Pancreas (tissue), 10 donors: ENCODE results near the gene ARID3C. TPM values are rescaled to one million over a fixed set of nuclear protein-coding genes. Genes with fewer than 3 reads are reported as not detected.

Experiments used
- ATAC-seq, 4 donors: fragments of 200-7000 bp; cut with Tn5 transposase; one replicate each; pipeline versions ENCODE4 v1.8.0 to v1.9.1; 2020; ENCODE audit warnings: mild to moderate bottlenecking in 4 of 4, moderate library complexity in 4 of 4
- DNase-seq, 6 donors: peaks; one replicate each; pipeline ENCODE4 v3.0.0-alpha.2; 2020
- FAIRE-seq: peaks from 2 replicates; lab custom pipeline; 2012; peaks lifted over from hg19 to GRCh38; lab: Jason Lieb, UNC
- H3K27ac ChIP-seq, 4 donors: fragments of 200-600 bp; sonication (generic); 1 replicate in 3 of 4; 2 replicates in 1 of 4; pipeline versions ENCODE4 v1.5.0 to v1.8.0; 2020
- H3K27me3 ChIP-seq, 4 donors: fragments of 200-600 bp; one replicate each; pipeline ENCODE4 v1.8.0; 2021
- H3K36me3 ChIP-seq, 3 donors: fragments of 200-600 bp; sonication (generic) in 1 of 3; one replicate each; pipeline versions ENCODE4 v1.5.0 to v1.8.0; 2020 to 2021
- H3K4me1 ChIP-seq, 3 donors: fragments of 200-600 bp; one replicate each; pipeline ENCODE4 v1.8.0; 2021
- H3K4me3 ChIP-seq, 4 donors: fragments of 200-600 bp; sonication (generic) in 2 of 4; one replicate each; pipeline versions ENCODE4 v1.5.0 to v1.8.0; 2020 to 2021
- H3K9me3 ChIP-seq, 4 donors: fragments of 200-600 bp; one replicate each; pipeline ENCODE4 v1.8.0; 2021
- CTCF ChIP-seq, 4 donors: fragments of 200-600 bp; sonication (generic) in 3 of 4; IDR thresholded peaks; one replicate each; pipeline versions ENCODE4 v1.5.0 to v1.8.0; 2021; ENCODE audit warnings: antibody characterized with exemption in 4 of 4
- WGBS, 2 donors: extraction: QIAGEN DNeasy Blood & Tissue Kit; methylation state at CpG; one replicate each; pipeline ENCODE4 v1.1.7; 2013; 5-methylcytosine and 5-hydroxymethylcytosine counted together
- intact Hi-C, 3 donors: fragments of 100-400 bp; cut with DNase I; formaldehyde crosslinking; loops; one replicate each; pipeline versions ENCODE4 v1.11.1 to v1.14.2; 2022
- polyA plus RNA-seq, 2 donors: library from polyadenylated mRNA; stranded (reverse); fragments of 200-250 nt; gene quantifications; one replicate each; pipeline ENCODE4 v1.2.3, GENCODE V29; 2013
- total RNA-seq, 6 donors: library from RNA; stranded (reverse); fragmentation: NEBNext Ultra II Directional in 4 of 6; extraction: Animal tissue kit (Norgen Biotek cat#: 25700) in 4 of 6; gene quantifications; one replicate each; pipeline versions ENCODE4 v1.2.1 to v1.2.4, GENCODE V29; 2021 to 2023
- donor health status: healthy with polysubstance abuse.
- donor health status: DM: no; HTN: no; CAD: no; lungs with moderate emphysema.
- donor health status: DM: no; HTN: no; CAD: no.
- donor health status: control.
- donor health status: control.
- donor health status: Bipolar disorder and iron deficiency.
- donor health status: DM: yes; HTN: yes; CAD: no.
- donor health status: DM: no; HTN: no; CAD: no.
- donor health status: DM: no; HTN: no; CAD: no.
- donor health status: DM: yes; HTN: yes; CAD: no.

Gene ARID3C
- total and polyA plus RNA-seq, 8 donors: not detected

GRCh38 chr9:34599546-34599945 lies 29.3 kb downstream of the ARID3C start:
- FAIRE-seq (no peak), ATAC-seq (no peak), DNase-seq (no peak)
- H3K4me1 ChIP-seq: no peaks in the 10 kb centered on the region
- H3K4me3 ChIP-seq: no peak overlapping the region
- no peaks in the 10 kb centered on the region for H3K36me3 ChIP-seq
- H3K27me3 ChIP-seq: no peaks in the 10 kb centered on the region
- 17 to 46% methylated on average over 1 of the region's 1 CpG for WGBS, 2 donors
- no peak for TF ChIP-seq CTCF (IDR thresholded peaks at IDR 0.05)
- no peak overlapping the region for H3K27ac ChIP-seq
- H3K9me3 ChIP-seq: no peaks in the 10 kb centered on the region
- intact Hi-C loops: loop anchor here in 2 of 3 donors (10.0 kb wide), 3 partner anchors 55 to 195 kb away; no protein-coding TSS in a partner anchor

GRCh38 chr9:34594177-34594576 lies 34.7 kb downstream of the ARID3C start:
- no peak for TF ChIP-seq CTCF (IDR thresholded peaks at IDR 0.05)
- intact Hi-C loops: loop anchor here in 2 of 3 donors (5.0 to 10.0 kb wide), 4 partner anchors 42 to 189 kb away; no protein-coding TSS in a partner anchor
- Histone ChIP-seq H3K27me3 (peaks cover 0 to 5% (median 2%) of the 10 kb centered on the region in 4 donors), H3K4me1 (peaks cover 0 to 3% (median 0%) of the 10 kb centered on the region in 3 donors), H3K36me3 (no peaks in the 10 kb centered on the region), H3K9me3 (no peaks in the 10 kb centered on the region), H3K27ac (no peak overlapping the region), H3K4me3 (no peak overlapping the region)
- 73 to 80% methylated on average over 9 of the region's 9 CpGs for WGBS, 2 donors
- no peak for ATAC-seq
- no peak for DNase-seq
- no peak for FAIRE-seq

DNA sequence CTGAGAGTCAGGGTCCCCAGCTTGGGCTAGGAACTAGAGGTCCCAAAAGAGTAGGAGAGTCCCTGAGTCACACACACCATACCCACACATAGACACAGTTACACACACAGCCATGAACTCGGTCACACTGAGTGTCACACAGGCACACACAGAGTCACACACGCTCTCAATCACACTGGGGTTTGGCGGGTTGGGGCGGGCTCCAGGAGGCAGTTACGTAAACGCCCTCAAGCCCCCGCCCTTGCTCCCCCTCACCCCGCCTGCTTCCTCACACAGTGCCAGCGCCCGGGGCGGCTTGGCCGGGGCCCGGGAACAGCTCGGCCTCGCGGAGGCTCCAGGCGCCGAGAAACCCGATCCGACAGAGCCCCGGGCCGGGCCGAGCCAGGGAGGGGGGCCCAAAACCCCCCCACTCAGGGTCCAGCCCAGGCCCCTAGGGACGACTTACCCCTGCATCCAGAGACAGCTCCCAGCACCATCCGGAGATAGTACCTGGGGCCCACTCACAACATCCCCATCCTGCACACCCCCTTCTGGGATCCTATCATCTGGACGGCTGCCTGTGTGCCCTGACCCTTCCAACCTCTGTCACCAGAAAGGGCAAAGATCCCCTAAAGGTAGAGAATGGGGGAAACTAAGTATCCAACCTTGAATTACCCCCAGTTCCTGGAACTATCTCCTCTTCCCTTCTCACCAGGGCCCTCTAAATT lies 35.8 kb downstream of the ARID3C start:
- H3K9me3 ChIP-seq: no peaks in the 10 kb centered on the region
- DNase-seq (peak in 1 of 6 donors; percentile 25), FAIRE-seq (no peak), ATAC-seq (peak; percentile 2 to 48 (median 20))
- peaks cover 0 to 13% (median 4%) of the 10 kb centered on the region in 4 donors for H3K27me3 ChIP-seq
- no peak overlapping the region for H3K27ac ChIP-seq
- WGBS, 2 donors: 12 to 18% methylated on average over 26 of the region's 26 CpGs
- TF ChIP-seq CTCF (IDR thresholded peaks at IDR 0.05): no peak
- peaks cover 0 to 3% (median 0%) of the 10 kb centered on the region in 3 donors for H3K4me1 ChIP-seq
- H3K36me3 ChIP-seq: no peaks in the 10 kb centered on the region
- H3K4me3 ChIP-seq: no peak overlapping the region
- intact Hi-C loops: loop anchor here in 2 of 3 donors (5.0 to 10.0 kb wide), 4 partner anchors 41 to 188 kb away; no protein-coding TSS in a partner anchor

DNA sequence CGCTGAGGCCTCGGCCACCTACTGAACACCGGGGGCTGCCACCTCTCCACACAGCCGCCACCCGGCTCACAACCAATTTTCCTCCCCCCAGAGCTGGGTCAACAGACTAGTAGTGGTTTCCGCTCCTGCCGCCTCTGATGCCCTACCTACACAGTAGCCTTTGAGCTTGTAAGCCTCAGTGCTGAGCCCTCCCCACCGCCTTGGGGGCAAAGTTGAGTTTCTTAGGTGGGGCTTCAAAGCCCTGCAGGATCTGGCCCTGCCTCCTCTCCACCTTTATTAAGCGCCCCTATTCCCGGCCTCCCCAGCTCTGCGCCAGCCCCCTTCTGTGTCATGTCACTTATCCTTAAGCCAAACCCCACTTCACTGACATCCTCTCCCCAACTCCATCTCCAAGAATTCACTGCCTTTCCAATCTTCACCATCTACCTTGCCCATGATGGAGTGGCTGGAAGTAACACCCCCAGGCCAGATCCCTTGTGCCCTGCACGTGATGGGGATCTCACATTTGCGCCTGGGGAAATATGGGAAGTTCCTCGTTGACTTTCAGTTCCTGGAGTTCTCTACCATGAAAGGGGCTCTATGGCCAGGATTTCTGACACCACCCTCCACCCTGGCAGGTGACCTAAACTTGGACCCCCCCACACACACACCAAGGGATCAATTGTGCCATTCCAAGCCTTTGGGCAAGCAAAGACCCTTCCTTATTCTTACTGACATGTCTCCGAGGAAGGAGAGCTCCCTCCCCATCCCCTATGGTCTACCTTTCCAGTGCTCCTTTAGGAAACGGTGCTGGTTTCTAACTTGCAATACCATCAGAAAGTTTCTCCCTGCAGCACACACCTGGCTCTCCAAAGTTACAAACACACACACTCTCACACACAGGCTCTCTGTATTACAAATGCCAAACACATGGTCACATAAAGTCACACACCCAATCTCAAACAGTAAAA lies 36.7 kb downstream of the ARID3C start:
- Histone ChIP-seq H3K27ac (no peak overlapping the region), H3K9me3 (no peaks in the 10 kb centered on the region), H3K36me3 (no peaks in the 10 kb centered on the region), H3K4me3 (no peak overlapping the region), H3K27me3 (peaks cover 0 to 18% (median 4%) of the 10 kb centered on the region in 4 donors), H3K4me1 (peaks cover 0 to 3% (median 0%) of the 10 kb centered on the region in 3 donors)
- DNase-seq (no peak), FAIRE-seq (no peak), ATAC-seq (no peak)
- TF ChIP-seq CTCF (IDR thresholded peaks at IDR 0.05): peak in 1 of 4 donors; percentile 9
- intact Hi-C loops: loop anchor here in 2 of 3 donors (5.0 to 10.0 kb wide), 4 partner anchors 40 to 187 kb away; no protein-coding TSS in a partner anchor
- WGBS, 2 donors: 30 to 35% methylated on average over 16 of the region's 16 CpGs
